ENCODE results near the gene HMX2. TPM values are rescaled to one million over a fixed set of nuclear protein-coding genes. Genes with fewer than 3 reads are reported as not detected.

Gene HMX2
- not detected for total RNA-seq
- not detected for polyA plus RNA-seq (ENCODE audit: insufficient read depth in 1 of 8, insufficient read length in 8 of 8, low replicate concordance in 1 of 8)
- long read RNA-seq, donor 1, result 0 reads
- long read RNA-seq, donor 2, result 0 reads
- long read RNA-seq, donor 3, result 0 reads
- long read RNA-seq, donor 4, result 0 reads
- long read RNA-seq, donor 5, result 0 reads
- long read RNA-seq, donor 6, result 0 reads
- long read RNA-seq, donor 7, result 0 reads
- long read RNA-seq, donor 8, result 0 reads
- long read RNA-seq, donor 9, result 0 reads
- long read RNA-seq, donor 10, result 0 reads
- long read RNA-seq, donor 11, result 0 reads

- no peak for DNase-seq
- Histone ChIP-seq H3K36me3 (ENCODE audit: control insufficient read depth, insufficient read depth, low read length) (no peaks in the 10 kb centered on the region), H3K27ac (ENCODE audit: low read length) (no peak within 1 kb of the TSS), H3K4me1 (ENCODE audit: control insufficient read depth, insufficient read depth, low read length) (peaks cover 30% of the 10 kb centered on the region), H3K9me3 (replicated peaks; ENCODE audit: control insufficient read depth, low read depth, low read length) (no peaks in the 10 kb centered on the region), H3K4me3 (ENCODE audit: low read length) (no peak within 1 kb of the TSS), H3K27me3 (ENCODE audit: control insufficient read depth, insufficient read depth, low read length) (peaks cover 94% of the 10 kb centered on the region)
- WGBS (ENCODE audit: insufficient coverage), result under 1% methylated on average over 58 of the region's 64 CpGs
Observed at GRCh38 chr10:123147635-123148413, at the start of gene HMX2. HMX2 (plus strand) TSS chr10:123148136; CDS start chr10:123148379, 243 bp downstream.

GRCh38 chr10:123100030-123100762, 47.7 kb upstream of the HMX2 start:
- Histone ChIP-seq H3K4me1 (ENCODE audit: control insufficient read depth, insufficient read depth, low read length) (no peaks in the 10 kb centered on the region), H3K9me3 (replicated peaks; ENCODE audit: control insufficient read depth, low read depth, low read length) (no peaks in the 10 kb centered on the region), H3K27me3 (ENCODE audit: control insufficient read depth, insufficient read depth, low read length) (peaks cover 12% of the 10 kb centered on the region), H3K36me3 (ENCODE audit: control insufficient read depth, insufficient read depth, low read length) (no peaks in the 10 kb centered on the region), H3K27ac (ENCODE audit: low read length) (no peak overlapping the region), H3K4me3 (ENCODE audit: low read length) (no peak overlapping the region)
- no peak for DNase-seq
- WGBS (ENCODE audit: insufficient coverage), result no CpG with 5 or more reads among the region's 7 CpGs

GRCh38 chr10:123101872-123102271, 46.1 kb upstream of the HMX2 start:
- Histone ChIP-seq H3K9me3 (replicated peaks; ENCODE audit: control insufficient read depth, low read depth, low read length) (no peaks in the 10 kb centered on the region), H3K36me3 (ENCODE audit: control insufficient read depth, insufficient read depth, low read length) (no peaks in the 10 kb centered on the region), H3K27ac (ENCODE audit: low read length) (no peak overlapping the region), H3K27me3 (ENCODE audit: control insufficient read depth, insufficient read depth, low read length) (peaks cover 16% of the 10 kb centered on the region), H3K4me3 (ENCODE audit: low read length) (no peak overlapping the region), H3K4me1 (ENCODE audit: control insufficient read depth, insufficient read depth, low read length) (no peaks in the 10 kb centered on the region)
- no peak for DNase-seq
- WGBS (ENCODE audit: insufficient coverage), result 50% methylated on average over 9 of the region's 9 CpGs

GRCh38 chr10:123102673-123103072, 45.3 kb upstream of the HMX2 start:
- Histone ChIP-seq H3K9me3 (replicated peaks; ENCODE audit: control insufficient read depth, low read depth, low read length) (no peaks in the 10 kb centered on the region), H3K27ac (ENCODE audit: low read length) (no peak overlapping the region), H3K4me3 (ENCODE audit: low read length) (no peak overlapping the region), H3K36me3 (ENCODE audit: control insufficient read depth, insufficient read depth, low read length) (no peaks in the 10 kb centered on the region), H3K27me3 (ENCODE audit: control insufficient read depth, insufficient read depth, low read length) (peaks cover 12% of the 10 kb centered on the region), H3K4me1 (ENCODE audit: control insufficient read depth, insufficient read depth, low read length) (no peaks in the 10 kb centered on the region)
- 46% methylated on average over 2 of the region's 2 CpGs for WGBS (ENCODE audit: insufficient coverage)
- DNase-seq, result no peak

GRCh38 chr10:123103944-123104343, 44.0 kb upstream of the HMX2 start:
- no peak for DNase-seq
- WGBS (ENCODE audit: insufficient coverage), result 69% methylated on average over 8 of the region's 9 CpGs

GRCh38 chr10:123109466-123109865, 38.5 kb upstream of the HMX2 start:
- Histone ChIP-seq H3K36me3 (ENCODE audit: control insufficient read depth, insufficient read depth, low read length) (no peaks in the 10 kb centered on the region), H3K27me3 (ENCODE audit: control insufficient read depth, insufficient read depth, low read length) (peaks cover 13% of the 10 kb centered on the region), H3K4me3 (ENCODE audit: low read length) (no peak overlapping the region), H3K4me1 (ENCODE audit: control insufficient read depth, insufficient read depth, low read length) (no peaks in the 10 kb centered on the region), H3K27ac (ENCODE audit: low read length) (no peak overlapping the region), H3K9me3 (replicated peaks; ENCODE audit: control insufficient read depth, low read depth, low read length) (no peaks in the 10 kb centered on the region)
- no peak for DNase-seq
- WGBS (ENCODE audit: insufficient coverage), result 89% methylated on average over 3 of the region's 7 CpGs

More at GRCh38 chr10:123103944-123104343, 44.0 kb upstream of the HMX2 start:
- Histone ChIP-seq H3K4me3 (ENCODE audit: low read length) (no peak overlapping the region), H3K27me3 (ENCODE audit: control insufficient read depth, insufficient read depth, low read length) (peaks cover 10% of the 10 kb centered on the region), H3K36me3 (ENCODE audit: control insufficient read depth, insufficient read depth, low read length) (no peaks in the 10 kb centered on the region), H3K9me3 (replicated peaks; ENCODE audit: control insufficient read depth, low read depth, low read length) (no peaks in the 10 kb centered on the region), H3K27ac (ENCODE audit: low read length) (no peak overlapping the region), H3K4me1 (ENCODE audit: control insufficient read depth, insufficient read depth, low read length) (no peaks in the 10 kb centered on the region)

- WGBS (ENCODE audit: insufficient coverage), result 5% methylated on average over 21 of the region's 26 CpGs
- H3K36me3 ChIP-seq (ENCODE audit: control insufficient read depth, insufficient read depth, low read length), result no peaks in the 10 kb centered on the region
- no peak for DNase-seq
- H3K9me3 ChIP-seq (replicated peaks; ENCODE audit: control insufficient read depth, low read depth, low read length), result no peaks in the 10 kb centered on the region
- peaks cover 36% of the 10 kb centered on the region for H3K27me3 ChIP-seq (ENCODE audit: control insufficient read depth, insufficient read depth, low read length)
- no peak overlapping the region for H3K27ac ChIP-seq (ENCODE audit: low read length)
- H3K4me3 ChIP-seq (ENCODE audit: low read length), result no peak overlapping the region
- peaks cover 3% of the 10 kb centered on the region for H3K4me1 ChIP-seq (ENCODE audit: control insufficient read depth, insufficient read depth, low read length)
Observed at GRCh38 chr10:123117644-123118417, 30.1 kb upstream of the HMX2 start.

GRCh38 chr10:123119081-123119480, 28.9 kb upstream of the HMX2 start:
- 62% methylated on average over 6 of the region's 8 CpGs for WGBS (ENCODE audit: insufficient coverage)
- Histone ChIP-seq H3K27ac (ENCODE audit: low read length) (no peak overlapping the region), H3K36me3 (ENCODE audit: control insufficient read depth, insufficient read depth, low read length) (no peaks in the 10 kb centered on the region), H3K9me3 (replicated peaks; ENCODE audit: control insufficient read depth, low read depth, low read length) (no peaks in the 10 kb centered on the region), H3K4me3 (ENCODE audit: low read length) (no peak overlapping the region), H3K4me1 (ENCODE audit: control insufficient read depth, insufficient read depth, low read length) (peaks cover 3% of the 10 kb centered on the region), H3K27me3 (ENCODE audit: control insufficient read depth, insufficient read depth, low read length) (peaks cover 39% of the 10 kb centered on the region)
- no peak for DNase-seq

- WGBS (ENCODE audit: insufficient coverage), result 68% methylated on average over 4 of the region's 5 CpGs
- Histone ChIP-seq H3K27ac (ENCODE audit: low read length) (no peak overlapping the region), H3K27me3 (ENCODE audit: control insufficient read depth, insufficient read depth, low read length) (peaks cover 38% of the 10 kb centered on the region), H3K36me3 (ENCODE audit: control insufficient read depth, insufficient read depth, low read length) (no peaks in the 10 kb centered on the region), H3K4me3 (ENCODE audit: low read length) (no peak overlapping the region), H3K9me3 (replicated peaks; ENCODE audit: control insufficient read depth, low read depth, low read length) (no peaks in the 10 kb centered on the region), H3K4me1 (ENCODE audit: control insufficient read depth, insufficient read depth, low read length) (no peaks in the 10 kb centered on the region)
- no peak for DNase-seq
Observed at GRCh38 chr10:123126246-123126645, 21.7 kb upstream of the HMX2 start.
